SIG-M5 treated with dmso at 0.1 percent for 504 hours (cell line): ENCODE data around the gene ADNP2.

Source experiments
- DNase-seq: peaks from one replicate; lab custom pipeline; 2025; ENCODE audit not compliant: unreplicated experiment; lab: John Stamatoyannopoulos, UW

The ADNP2 gene

GRCh38 chr18:80169607-80170006 is 60.5 kb downstream of the ADNP2 start:
- DNase-seq = no peak

DNA sequence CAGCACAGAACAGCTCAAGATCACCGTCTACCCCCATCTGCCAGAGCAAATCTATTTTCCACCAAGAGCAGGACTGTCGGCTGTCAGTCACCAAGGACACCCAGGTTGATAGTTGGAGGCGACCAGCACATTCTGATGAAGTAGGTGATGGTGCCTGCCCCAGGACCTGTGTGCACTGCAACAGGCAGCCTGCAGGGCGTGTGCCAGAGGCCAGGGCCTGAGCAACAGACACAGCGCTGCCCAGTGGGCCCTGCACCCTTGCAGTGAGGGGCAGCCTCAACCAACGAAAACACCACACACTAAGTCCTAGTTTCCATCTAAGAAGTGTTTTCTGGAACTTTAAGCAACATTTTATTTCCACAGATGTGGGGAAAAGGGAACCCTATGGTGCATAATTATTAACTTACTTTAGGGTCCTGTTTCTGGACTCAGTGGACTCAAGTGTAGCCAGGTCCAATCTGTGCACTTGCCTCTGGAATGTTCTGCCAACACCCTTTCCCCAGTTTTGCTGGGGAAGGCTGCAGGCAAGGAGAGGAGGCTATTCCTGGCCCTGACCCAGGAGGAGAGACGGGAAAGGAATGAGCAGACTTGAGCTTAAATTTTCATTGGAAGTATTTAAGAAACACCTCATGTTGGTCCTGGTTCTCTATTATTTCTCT is 61.5 kb downstream of the ADNP2 start:
- DNase-seq = no peak

- DNase-seq = no peak
Observed at GRCh38 chr18:80171054-80171872, 62.2 kb downstream of the ADNP2 start.

DNA sequence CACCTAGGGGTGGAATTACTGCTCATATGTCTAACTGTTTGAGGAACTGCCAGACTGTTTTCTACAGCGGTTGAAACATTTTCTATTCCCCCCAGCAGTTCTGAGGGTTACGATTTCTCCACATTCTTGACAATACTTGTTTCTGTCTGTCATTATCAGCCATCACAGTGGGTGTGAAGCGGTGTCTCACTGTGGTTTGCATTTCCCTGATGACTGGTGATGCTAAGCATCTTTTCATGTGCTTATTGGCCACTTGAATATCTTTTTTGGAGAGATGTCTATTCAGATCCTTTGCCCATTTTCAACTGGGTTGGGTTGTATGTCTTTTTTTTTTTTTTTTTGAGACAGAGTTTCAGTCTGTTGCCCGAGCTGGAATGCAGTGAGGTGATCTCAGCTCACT is 63.0 kb downstream of the ADNP2 start:
- no peak for DNase-seq

GRCh38 chr18:80173060-80173459 is 64.0 kb downstream of the ADNP2 start:
- DNase-seq = no peak

DNA sequence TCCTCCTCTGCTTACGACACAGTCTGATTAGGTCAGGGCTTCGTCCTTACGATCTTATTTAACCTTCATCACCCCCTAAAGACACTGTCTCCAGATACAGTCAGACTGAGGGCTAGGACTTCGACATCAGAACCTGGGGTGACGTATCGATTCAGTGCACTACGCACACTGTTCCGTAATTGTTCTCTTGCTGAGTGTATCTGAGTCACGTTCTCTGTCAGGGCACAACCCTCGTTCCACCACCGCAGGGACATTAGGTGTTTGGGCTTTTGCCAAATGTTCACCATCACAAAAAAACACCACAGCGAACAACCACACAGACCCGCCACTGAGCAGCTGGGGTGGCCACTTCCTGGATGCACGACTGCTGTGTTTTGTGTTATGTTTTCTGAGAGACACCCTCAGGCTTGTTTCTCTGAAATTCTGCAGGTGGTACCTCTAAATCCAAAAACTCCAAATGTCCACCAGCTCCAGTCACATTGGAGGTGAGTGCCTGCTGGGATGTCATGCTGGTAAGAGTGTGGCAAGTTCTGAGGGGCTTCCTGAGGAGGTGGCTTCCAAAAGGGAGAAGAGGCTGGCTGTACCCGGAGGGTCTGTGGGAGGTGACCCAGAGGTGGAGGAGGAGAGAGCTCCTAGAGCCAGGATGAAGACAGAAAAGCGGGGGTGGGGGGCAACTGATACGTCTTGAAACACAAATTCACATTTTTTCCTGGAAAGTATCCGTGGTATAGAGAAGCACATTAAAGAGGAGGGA is 66.6 kb downstream of the ADNP2 start:
- no peak for DNase-seq

DNA sequence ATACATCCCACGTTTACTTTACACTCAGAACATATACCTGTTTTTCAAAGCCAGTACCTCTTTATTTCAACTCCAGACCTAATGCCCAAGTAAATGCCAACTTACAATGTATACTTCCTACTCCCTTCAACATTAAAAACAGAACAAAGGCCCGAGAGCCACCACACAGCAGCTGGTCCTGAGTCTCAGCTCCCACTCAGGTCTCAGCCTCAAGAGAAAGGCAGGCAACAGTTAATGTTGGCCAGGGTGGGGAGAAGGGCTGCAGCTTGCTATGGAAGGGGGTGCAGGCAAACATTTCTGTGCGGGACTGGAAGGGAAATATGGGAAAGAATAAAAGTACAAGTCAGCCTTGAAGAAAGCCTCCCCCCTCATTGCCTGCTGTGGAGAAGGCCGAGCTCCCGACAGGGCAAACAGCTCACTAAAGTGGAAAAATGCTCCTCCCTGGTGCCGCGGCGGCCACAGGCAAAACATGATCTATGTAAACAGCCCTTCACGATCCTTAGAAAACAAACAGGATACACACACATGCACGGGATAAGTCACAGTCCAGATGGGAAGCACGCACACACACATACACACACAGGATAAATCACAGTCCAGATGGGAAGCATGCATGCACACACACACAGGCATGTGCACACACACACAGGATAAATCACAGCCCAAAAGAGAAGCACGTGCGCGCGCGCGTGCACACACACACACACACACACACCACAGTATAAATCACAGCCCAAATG is 67.4 kb downstream of the ADNP2 start:
- no peak for DNase-seq

GRCh38 chr18:80177128-80177527 is 68.1 kb downstream of the ADNP2 start:
- DNase-seq = no peak

GRCh38 chr18:80178935-80179818 is 70.1 kb downstream of the ADNP2 start:
- DNase-seq = no peak

GRCh38 chr18:80179857-80180558 is 70.9 kb downstream of the ADNP2 start:
- DNase-seq = peak; percentile 63

GRCh38 chr18:80180778-80181564 is 71.9 kb downstream of the ADNP2 start:
- DNase-seq = no peak

DNA sequence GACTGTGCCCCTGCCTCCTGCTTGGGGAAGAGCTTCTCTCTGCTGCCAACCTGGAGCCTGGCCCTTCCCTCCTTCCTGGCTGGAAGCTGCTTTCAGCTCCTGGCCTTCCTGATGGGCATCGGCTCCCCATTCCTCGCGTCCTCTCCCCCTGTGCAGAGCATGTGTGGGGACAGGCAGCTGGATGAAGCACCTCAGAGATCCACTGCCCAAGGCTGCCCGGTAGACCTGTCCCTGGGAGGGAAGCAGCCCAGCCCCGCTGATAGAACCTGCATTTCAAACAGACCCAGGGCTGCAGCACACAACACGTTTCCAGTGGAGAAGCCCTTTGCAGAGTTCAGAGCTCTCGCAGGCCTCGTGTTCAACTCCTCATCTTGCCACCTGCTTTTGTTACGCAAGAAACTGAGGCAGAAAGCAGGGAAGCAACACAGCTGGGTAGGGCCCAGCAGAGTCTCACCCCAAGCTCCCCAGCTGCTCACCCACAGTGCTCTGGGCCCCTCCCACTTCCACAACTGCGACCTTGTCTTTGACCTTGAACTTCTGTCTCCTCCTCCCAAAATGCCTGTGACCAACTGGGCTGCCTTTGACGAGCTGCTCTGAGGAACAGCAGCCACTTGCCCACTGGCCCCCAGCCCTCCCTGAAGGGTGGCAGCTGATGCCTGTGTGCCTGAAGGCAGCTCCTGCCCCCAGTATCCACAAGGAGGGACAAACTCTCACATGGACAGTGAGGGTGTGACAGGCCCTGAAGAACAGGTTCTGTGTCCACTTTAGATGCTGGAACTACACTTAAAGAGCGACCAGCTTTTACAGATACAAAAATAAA is 72.8 kb downstream of the ADNP2 start:
- DNase-seq = peak; percentile 57

- DNase-seq = no peak
Observed at GRCh38 chr18:80182855-80183254, 73.8 kb downstream of the ADNP2 start.

DNA sequence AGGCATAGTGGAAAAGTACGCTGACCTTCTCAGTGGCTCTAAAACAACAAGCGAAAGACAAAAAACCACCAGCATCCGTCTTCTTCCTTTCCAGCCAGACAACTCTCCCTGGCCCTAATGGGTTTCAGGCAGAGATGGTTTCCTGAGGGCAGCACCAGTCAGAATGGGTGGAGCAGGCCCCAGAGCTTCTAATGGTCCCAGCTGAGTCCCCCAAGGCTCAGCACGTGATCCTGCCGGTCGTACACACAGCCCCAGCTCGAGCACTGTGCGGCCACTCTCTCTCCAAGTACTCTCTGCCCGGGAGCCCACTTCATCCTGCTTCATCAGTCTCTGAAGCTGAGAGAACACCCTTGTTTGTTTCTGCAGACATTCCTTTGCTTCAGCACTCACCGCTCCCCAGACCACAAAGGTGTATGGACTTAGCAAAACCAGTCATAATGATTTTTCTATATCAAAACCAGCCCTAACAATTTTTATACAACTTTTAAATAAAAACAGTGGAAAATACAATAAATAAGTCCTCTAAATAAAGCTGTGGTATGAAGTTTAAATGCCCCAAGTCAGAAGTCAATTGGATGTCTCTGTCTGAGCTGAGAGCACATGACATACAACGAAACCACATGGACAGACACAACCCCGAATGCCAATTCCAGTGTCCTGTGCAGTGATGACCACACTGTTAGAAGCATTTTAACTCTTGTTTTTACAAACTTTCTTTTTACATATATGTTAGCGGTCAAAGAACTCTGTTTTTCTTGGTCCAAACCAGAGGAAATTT is 74.4 kb downstream of the ADNP2 start:
- no peak for DNase-seq

- no peak for DNase-seq
Observed at GRCh38 chr18:80184243-80184772, 75.2 kb downstream of the ADNP2 start.

- DNase-seq = no peak
Observed at GRCh38 chr18:80185545-80185944, 76.5 kb downstream of the ADNP2 start.
